Osteoblast (primary cell): ENCODE data around the gene DHRS9. TPM values are rescaled to one million over a fixed set of nuclear protein-coding genes. Genes with fewer than 3 reads are reported as not detected.
"Not testable (repeated sequence)": the region's sequence is repeated elsewhere in the genome, so short reads cannot be mapped to it uniquely, and the experiment has no call there.

Experiments
- DNase-seq: peaks from one replicate; pipeline ENCODE4 v3.0.0; 2011; ENCODE audit warnings: low spot score, mixed read lengths; ENCODE audit not compliant: insufficient read length; ENCODE audit errors: missing footprints
- H2AFZ ChIP-seq: 2 replicates; pipeline ENCODE4 v1.6.0; 2011; ENCODE audit warnings: mild to moderate bottlenecking, low read length
- H3K27ac ChIP-seq: 2 replicates; pipeline ENCODE4 v1.5.1; 2011; ENCODE audit warnings: mild to moderate bottlenecking, low read depth, low read length, moderate library complexity
- H3K27me3 ChIP-seq: 2 replicates; pipeline ENCODE4 v1.6.0; 2012; ENCODE audit warnings: mild to moderate bottlenecking, control low read depth, inconsistent platforms, low read length, moderate library complexity; ENCODE audit not compliant: insufficient read depth
- H3K36me3 ChIP-seq: 2 replicates; pipeline ENCODE4 v1.5.1; 2011; ENCODE audit warnings: mild to moderate bottlenecking, low read length, control low read depth, moderate library complexity; ENCODE audit not compliant: insufficient read depth
- H3K4me1 ChIP-seq: 2 replicates; pipeline ENCODE4 v1.5.1; 2011; ENCODE audit warnings: mild to moderate bottlenecking, low read length, control low read depth, moderate library complexity; ENCODE audit not compliant: insufficient read depth
- H3K4me2 ChIP-seq: 2 replicates; pipeline ENCODE4 v1.6.0; 2011; ENCODE audit warnings: mild to moderate bottlenecking, low read length; ENCODE audit not compliant: insufficient read depth
- H3K4me3 ChIP-seq: fragments of 200-600 bp; sonication (generic); 3 replicates; pipeline ENCODE4 v1.5.1; 2012; ENCODE audit warnings: mild to moderate bottlenecking, low read length, inconsistent platforms; ENCODE audit not compliant: insufficient read depth
- H3K79me2 ChIP-seq: 2 replicates; pipeline ENCODE4 v1.6.0; 2012; ENCODE audit warnings: mild to moderate bottlenecking, low read length, control low read depth, inconsistent platforms; ENCODE audit not compliant: insufficient read depth
- H3K9me3 ChIP-seq: 2 replicates; pipeline ENCODE4 v1.5.1; 2011; ENCODE audit warnings: low read depth, low read length, control low read depth
- H4K20me1 ChIP-seq: 2 replicates; pipeline ENCODE4 v1.6.0; 2012; ENCODE audit warnings: mild to moderate bottlenecking, low read length, control low read depth; ENCODE audit not compliant: insufficient read depth
- CTCF ChIP-seq: IDR thresholded peaks from 2 replicates; pipeline ENCODE4 v1.5.1; 2011; ENCODE audit warnings: mild to moderate bottlenecking, low read depth, low read length, moderate library complexity; ENCODE audit errors: extremely low read depth
- total RNA-seq: library from RNA; depleted of rRNA; stranded (reverse); fragments of >200 nt; gene quantifications from 2 replicates; pipeline ENCODE4 v1.2.3, GENCODE V29; 2012

Gene DHRS9
- total RNA-seq, 1 donor: not detected

DNA sequence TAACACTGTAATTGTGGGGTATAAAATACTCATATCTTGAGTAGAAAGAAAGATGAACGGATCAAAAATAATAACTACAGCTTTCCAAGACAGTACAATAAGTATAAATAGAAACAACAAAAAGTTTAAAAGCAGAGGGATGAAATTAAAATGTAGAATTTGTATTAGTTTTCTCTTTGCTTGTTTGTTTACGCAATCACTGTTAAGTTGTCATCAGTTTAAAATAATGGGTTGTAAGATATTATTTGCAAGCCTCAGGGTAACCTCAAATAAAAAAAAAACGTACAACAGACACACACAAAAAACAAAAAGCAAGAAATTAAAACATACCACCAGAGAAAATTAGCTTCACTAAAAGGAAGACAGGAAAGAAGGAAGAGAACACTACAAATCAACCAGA, 20.2 kb upstream of the DHRS9 start:
- Histone ChIP-seq H3K9me3 (no peaks in the 10 kb centered on the region), H3K79me2 (no peaks in the 10 kb centered on the region), H3K27me3 (no peaks in the 10 kb centered on the region), H3K4me1 (peaks cover 3% of the 10 kb centered on the region), H3K36me3 (no peaks in the 10 kb centered on the region), H3K4me2 (no peak overlapping the region), H3K4me3 (no peak overlapping the region), H3K27ac (no peak overlapping the region), H2AFZ (no peak overlapping the region), H4K20me1 (no peaks in the 10 kb centered on the region)
- no peak for DNase-seq
- no peak for TF ChIP-seq CTCF

GRCh38 chr2:169050476-169051240, 18.7 kb upstream of the DHRS9 start:
- Histone ChIP-seq H4K20me1 (no peaks in the 10 kb centered on the region), H3K27me3 (no peaks in the 10 kb centered on the region), H3K4me3 (no peak overlapping the region), H3K9me3 (peaks cover 4% of the 10 kb centered on the region), H3K79me2 (no peaks in the 10 kb centered on the region), H3K4me2 (no peak overlapping the region), H2AFZ (peak overlapping the region; percentile 19), H3K27ac (peak overlapping the region; percentile 39), H3K36me3 (no peaks in the 10 kb centered on the region), H3K4me1 (peaks cover 3% of the 10 kb centered on the region)
- no peak for TF ChIP-seq CTCF
- peak; percentile 52 for DNase-seq

DNA sequence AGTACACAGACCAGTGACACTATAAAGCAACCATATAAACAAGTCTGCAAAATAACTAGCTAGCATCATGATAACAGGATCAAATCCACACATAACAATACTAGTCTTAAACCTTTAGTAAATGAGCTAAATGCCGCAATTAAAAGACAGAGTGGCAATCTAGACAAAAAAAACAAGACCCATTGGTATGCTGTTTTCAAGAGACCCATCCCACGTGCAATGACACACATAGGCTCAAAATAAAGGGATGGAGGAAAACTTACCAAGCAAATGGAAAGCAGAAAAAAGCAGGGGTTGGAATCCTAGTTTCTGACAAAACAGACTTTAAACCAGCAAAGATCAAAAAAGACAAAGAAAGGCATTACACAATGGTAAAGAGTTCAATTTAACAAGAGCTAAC, 14.8 kb upstream of the DHRS9 start:
- not testable (repeated sequence) for H2AFZ ChIP-seq, H3K4me1 ChIP-seq

GRCh38 chr2:169064199-169064598, 5.2 kb upstream of the DHRS9 start:
- H3K27me3 ChIP-seq, H3K27ac ChIP-seq, H2AFZ ChIP-seq, H3K36me3 ChIP-seq, H3K4me1 ChIP-seq, H3K4me2 ChIP-seq, H3K9me3 ChIP-seq, H4K20me1 ChIP-seq, H3K4me3 ChIP-seq, DNase-seq, H3K79me2 ChIP-seq: not testable (repeated sequence)

More for the DNA sequence above, 14.8 kb upstream of the DHRS9 start:
- not testable (repeated sequence) for H3K36me3 ChIP-seq, H3K4me3 ChIP-seq, H3K9me3 ChIP-seq, H3K79me2 ChIP-seq, H4K20me1 ChIP-seq, H3K4me2 ChIP-seq, H3K27ac ChIP-seq, DNase-seq, H3K27me3 ChIP-seq

- DNase-seq: no peak
- TF ChIP-seq CTCF: no peak
- H3K79me2 ChIP-seq: no peaks in the 10 kb centered on the region
- no peak overlapping the region for H2AFZ ChIP-seq
- no peaks in the 10 kb centered on the region for H3K9me3 ChIP-seq
- H3K27me3 ChIP-seq: no peaks in the 10 kb centered on the region
- H3K4me3 ChIP-seq: no peak overlapping the region
- no peak overlapping the region for H3K27ac ChIP-seq
- H4K20me1 ChIP-seq: no peaks in the 10 kb centered on the region
- H3K36me3 ChIP-seq: no peaks in the 10 kb centered on the region
- H3K4me2 ChIP-seq: no peak overlapping the region
- peaks cover 14% of the 10 kb centered on the region for H3K4me1 ChIP-seq
Observed at GRCh38 chr2:169065422-169065821, 3.9 kb upstream of the DHRS9 start.
